ENCODE data around the gene HCAR1.
"Not testable (repeated sequence)": the region's sequence is repeated elsewhere in the genome, so short reads cannot be mapped to it uniquely, and the experiment has no call there.

Gene HCAR1

DNA sequence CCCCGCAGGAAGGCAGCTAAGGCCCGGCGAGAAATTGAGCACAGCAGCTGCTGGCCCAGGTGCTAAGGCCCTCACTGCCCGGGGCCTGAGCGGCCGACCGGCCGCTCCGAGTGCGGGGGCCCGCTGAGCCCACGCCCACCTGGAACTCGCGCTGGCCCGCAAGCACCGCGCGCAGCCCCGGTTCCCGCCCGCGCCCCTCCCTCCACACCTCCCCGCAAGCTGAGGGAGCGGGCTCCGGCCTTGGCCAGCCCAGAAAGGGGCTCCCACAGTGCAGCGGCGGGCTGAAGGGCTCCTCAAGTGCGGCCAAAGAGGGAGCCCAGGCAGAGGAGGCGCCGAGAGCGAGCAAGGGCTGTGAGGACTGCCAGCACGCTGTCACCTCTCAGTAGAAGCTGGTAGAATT, 53.9 kb downstream of the HCAR1 start:
- not testable (repeated sequence) for DNase-seq (ENCODE audit: insufficient read length, low spot score); FAIRE-seq
